Glutamatergic neuron (in vitro differentiated cells): ENCODE results near the gene RYR1. TPM values are rescaled to one million over a fixed set of nuclear protein-coding genes. Genes with fewer than 3 reads are reported as not detected.

Source experiments
- DNase-seq: peaks from one replicate; pipeline ENCODE4 v3.0.0; 2022
- H3K27ac Mint-ChIP-seq: one replicate; pipeline ENCODE4 v1.8.0; 2020; ENCODE audit warnings: mild to moderate bottlenecking, mixed read lengths, inconsistent platforms; ENCODE audit not compliant: unreplicated experiment
- H3K27me3 Mint-ChIP-seq: one replicate; pipeline ENCODE4 v1.8.0; 2020; ENCODE audit warnings: mild to moderate bottlenecking, moderate library complexity, mixed read lengths, inconsistent platforms; ENCODE audit not compliant: unreplicated experiment
- H3K36me3 Mint-ChIP-seq: one replicate; pipeline ENCODE4 v1.8.0; 2020; ENCODE audit warnings: mild to moderate bottlenecking, mixed read lengths, inconsistent platforms; ENCODE audit not compliant: unreplicated experiment
- H3K4me1 Mint-ChIP-seq: one replicate; pipeline ENCODE4 v1.8.0; 2020; ENCODE audit warnings: mild to moderate bottlenecking, low read depth, mixed read lengths, inconsistent platforms; ENCODE audit not compliant: unreplicated experiment
- H3K4me3 Mint-ChIP-seq: one replicate; pipeline ENCODE4 v1.8.0; 2020; ENCODE audit warnings: mild to moderate bottlenecking, mixed read lengths, inconsistent platforms; ENCODE audit not compliant: unreplicated experiment
- H3K9me3 Mint-ChIP-seq: one replicate; pipeline ENCODE4 v1.8.0; 2020; ENCODE audit warnings: mild to moderate bottlenecking, moderate library complexity, mixed read lengths, inconsistent platforms; ENCODE audit not compliant: unreplicated experiment
- total RNA-seq: library from RNA; stranded (reverse); fragmentation: NEBNext Ultra II Directional; extraction: Animal tissue kit (Norgen Biotek cat#: 25700); gene quantifications from one replicate; pipeline ENCODE4 v1.2.1, GENCODE V29; 2021; ENCODE audit not compliant: unreplicated experiment
- TF ChIP-seq, protein P1 (sequence below): fragments of 200-600 bp; sonication (generic); IDR thresholded peaks from one replicate; pipeline ENCODE4 v1.5.0; 2021; ENCODE audit not compliant: partially characterized antibody, unreplicated experiment

RYR1 gene
- total RNA-seq, 1 donor from 2014 or later, result 117 TPM

DNA sequence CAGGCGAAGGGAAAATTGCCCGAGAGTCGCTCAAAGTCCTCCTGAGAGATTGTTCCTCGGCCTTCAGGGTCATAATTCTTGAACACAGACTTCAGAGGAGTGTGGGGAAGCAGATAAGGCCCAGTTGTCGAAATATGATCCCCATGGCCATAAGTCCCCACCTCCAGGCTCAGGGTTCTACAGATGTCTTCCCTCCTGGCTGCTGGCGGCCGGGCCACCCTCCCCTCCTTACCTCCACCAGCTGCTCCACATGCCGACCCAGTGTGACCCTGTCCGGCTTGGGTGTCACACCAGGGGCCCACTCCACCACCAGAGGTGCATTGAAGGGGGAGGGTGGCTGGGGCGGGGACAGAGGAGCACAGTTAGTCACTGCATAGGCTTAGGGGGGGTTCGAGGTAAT is 20.5 kb upstream of the RYR1 start:
- no peak overlapping the region for H3K27ac Mint-ChIP-seq
- H3K4me1 Mint-ChIP-seq, result peaks cover 24% of the 10 kb centered on the region

DNA sequence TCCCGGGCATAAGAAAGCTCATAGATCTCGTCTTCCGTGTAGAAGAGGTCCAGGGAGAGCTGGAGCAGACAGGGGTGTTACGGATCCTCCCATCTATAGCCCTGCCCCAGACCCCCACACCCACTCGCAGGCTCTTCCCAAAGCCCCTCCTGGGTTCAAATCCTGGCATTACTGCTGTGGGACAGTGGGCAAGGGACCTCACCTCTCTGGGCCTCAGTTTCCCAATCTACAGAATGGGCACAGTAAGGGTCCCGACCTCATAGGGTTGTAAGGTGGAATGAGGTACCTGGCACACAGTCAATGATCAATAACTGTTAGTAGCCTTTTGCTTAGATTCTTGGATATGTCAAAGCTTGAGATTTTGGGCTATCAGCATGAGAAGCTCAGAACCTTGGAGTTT is 20.1 kb upstream of the RYR1 start:
- H3K36me3 Mint-ChIP-seq, result no peaks in the 10 kb centered on the region
- no peak overlapping the region for H3K4me3 Mint-ChIP-seq
- H3K27ac Mint-ChIP-seq, result no peak overlapping the region
- TF ChIP-seq, protein P1, sequence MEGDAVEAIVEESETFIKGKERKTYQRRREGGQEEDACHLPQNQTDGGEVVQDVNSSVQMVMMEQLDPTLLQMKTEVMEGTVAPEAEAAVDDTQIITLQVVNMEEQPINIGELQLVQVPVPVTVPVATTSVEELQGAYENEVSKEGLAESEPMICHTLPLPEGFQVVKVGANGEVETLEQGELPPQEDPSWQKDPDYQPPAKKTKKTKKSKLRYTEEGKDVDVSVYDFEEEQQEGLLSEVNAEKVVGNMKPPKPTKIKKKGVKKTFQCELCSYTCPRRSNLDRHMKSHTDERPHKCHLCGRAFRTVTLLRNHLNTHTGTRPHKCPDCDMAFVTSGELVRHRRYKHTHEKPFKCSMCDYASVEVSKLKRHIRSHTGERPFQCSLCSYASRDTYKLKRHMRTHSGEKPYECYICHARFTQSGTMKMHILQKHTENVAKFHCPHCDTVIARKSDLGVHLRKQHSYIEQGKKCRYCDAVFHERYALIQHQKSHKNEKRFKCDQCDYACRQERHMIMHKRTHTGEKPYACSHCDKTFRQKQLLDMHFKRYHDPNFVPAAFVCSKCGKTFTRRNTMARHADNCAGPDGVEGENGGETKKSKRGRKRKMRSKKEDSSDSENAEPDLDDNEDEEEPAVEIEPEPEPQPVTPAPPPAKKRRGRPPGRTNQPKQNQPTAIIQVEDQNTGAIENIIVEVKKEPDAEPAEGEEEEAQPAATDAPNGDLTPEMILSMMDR, result no peak
- H3K27me3 Mint-ChIP-seq, result peaks cover 11% of the 10 kb centered on the region
- DNase-seq, result no peak
- peaks cover 24% of the 10 kb centered on the region for H3K4me1 Mint-ChIP-seq
- peaks cover 1% of the 10 kb centered on the region for H3K9me3 Mint-ChIP-seq

More for the DNA sequence above, 20.5 kb upstream of the RYR1 start:
- no peak for DNase-seq
- H3K4me3 Mint-ChIP-seq, result no peak overlapping the region
- H3K9me3 Mint-ChIP-seq, result peaks cover 1% of the 10 kb centered on the region
- no peaks in the 10 kb centered on the region for H3K36me3 Mint-ChIP-seq
- H3K27me3 Mint-ChIP-seq, result peaks cover 11% of the 10 kb centered on the region
- TF ChIP-seq, protein P1, result no peak

DNA sequence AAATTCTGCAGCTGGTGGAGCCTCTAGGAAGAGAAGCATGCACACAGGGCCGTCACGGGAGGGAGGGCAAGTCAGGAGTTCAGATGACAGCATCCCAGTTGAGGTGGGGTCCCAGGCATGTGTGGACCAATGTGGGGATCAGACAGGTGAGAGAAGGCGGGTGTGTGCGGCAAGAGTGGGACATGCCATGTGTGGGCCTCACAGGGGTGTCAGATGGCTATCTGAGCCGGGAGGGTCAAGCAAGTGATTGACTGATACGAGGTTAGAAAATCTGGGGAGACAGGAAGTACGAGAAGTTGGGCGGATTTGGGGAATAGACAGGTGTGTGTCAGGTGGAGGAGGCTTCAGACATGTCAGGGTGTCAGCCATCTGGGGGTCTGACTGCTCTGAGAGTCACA is 16.3 kb upstream of the RYR1 start:
- TF ChIP-seq, protein P1, result no peak

DNA sequence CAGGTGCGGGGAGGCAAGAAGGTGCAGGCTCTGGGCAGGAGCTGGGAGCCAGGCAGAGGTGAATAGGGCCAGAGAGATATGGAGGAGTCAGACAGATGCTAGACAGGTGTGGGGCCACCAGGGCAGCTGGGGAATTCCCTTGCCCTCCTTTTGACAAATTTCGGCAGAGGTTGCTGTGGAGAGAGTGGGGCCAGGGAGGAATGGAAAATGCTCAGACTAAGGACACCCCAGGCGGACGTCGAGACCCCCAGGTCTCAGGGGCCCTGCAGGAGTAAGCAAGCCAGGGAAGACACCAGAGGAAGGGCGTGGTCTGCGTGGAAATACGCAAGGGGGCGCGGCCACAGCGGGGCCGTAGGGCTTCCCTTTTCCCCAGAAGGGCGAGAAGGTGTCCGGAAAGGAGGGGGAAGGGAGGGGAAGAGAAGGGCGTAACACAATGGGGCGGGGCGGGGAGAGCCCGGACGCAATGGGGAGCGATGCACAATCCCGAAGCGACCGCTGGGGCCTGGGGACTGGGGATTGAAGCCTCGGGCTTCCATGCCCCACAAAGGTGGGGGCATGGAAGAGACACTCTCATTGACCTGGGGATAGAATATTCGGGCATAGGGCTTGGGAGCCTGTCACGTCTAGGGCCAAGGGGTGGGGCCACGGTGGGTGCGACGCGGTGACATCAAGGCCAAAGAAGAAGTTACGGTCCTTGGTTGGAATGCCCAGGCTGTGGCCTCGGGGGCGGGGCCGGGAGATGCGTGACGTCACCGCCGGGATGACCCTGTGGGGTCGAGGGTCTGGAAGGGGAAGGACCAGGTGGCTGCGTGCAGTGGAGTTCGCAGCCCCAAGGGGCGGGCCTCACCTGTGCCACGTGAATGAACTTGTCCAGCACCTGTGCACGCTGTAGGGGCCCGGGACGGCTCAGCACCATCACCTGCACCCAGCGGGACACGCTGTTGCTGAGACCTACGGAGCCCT is 15.7 kb upstream of the RYR1 start:
- Mint-ChIP-seq H3K4me3 (peak overlapping the region; percentile 83), H3K4me1 (peaks cover 13% of the 10 kb centered on the region), H3K27me3 (peaks cover 1% of the 10 kb centered on the region), H3K36me3 (no peaks in the 10 kb centered on the region), H3K27ac (peak overlapping the region; percentile 11), H3K9me3 (no peaks in the 10 kb centered on the region)
- TF ChIP-seq, protein P1, result no peak
- peak; percentile 74 for DNase-seq

More for the DNA sequence above, 16.3 kb upstream of the RYR1 start:
- DNase-seq, result no peak
- Mint-ChIP-seq H3K27me3 (peaks cover 1% of the 10 kb centered on the region), H3K27ac (peak overlapping the region; percentile 11), H3K4me3 (peak overlapping the region; percentile 83), H3K9me3 (no peaks in the 10 kb centered on the region), H3K4me1 (peaks cover 16% of the 10 kb centered on the region), H3K36me3 (no peaks in the 10 kb centered on the region)

DNA sequence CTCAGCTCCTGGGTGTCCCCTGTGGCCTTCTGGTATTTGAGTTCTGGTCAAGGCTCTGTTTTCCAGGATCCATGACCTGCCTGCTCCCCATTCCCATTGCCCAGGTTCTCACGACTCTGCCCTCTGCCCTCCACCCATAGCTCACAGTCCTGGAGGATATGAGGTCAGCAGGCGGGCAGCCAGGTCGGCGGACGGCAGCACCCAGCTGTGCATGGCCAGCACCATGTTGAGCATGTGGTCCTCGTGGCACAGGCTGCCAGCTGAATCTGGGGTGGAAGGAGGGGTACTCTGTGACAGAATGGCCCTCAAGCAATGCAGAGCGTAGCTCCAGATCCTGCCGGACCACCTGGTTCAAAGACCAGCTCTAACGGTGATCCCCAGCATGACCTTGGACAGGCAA is 12.6 kb upstream of the RYR1 start:
- no peak overlapping the region for H3K27ac Mint-ChIP-seq
- H3K36me3 Mint-ChIP-seq, result no peaks in the 10 kb centered on the region
- H3K9me3 Mint-ChIP-seq, result peaks cover 2% of the 10 kb centered on the region
- TF ChIP-seq, protein P1, result no peak
- H3K4me1 Mint-ChIP-seq, result peaks cover 13% of the 10 kb centered on the region
- no peak overlapping the region for H3K4me3 Mint-ChIP-seq
- H3K27me3 Mint-ChIP-seq, result peaks cover 1% of the 10 kb centered on the region
- no peak for DNase-seq
